Measurements from ENCODE around the gene ZNF300.

- TF ChIP-seq POLR2A (IDR thresholded peaks at IDR 0.05) (no peak), CTCF (IDR thresholded peaks at IDR 0.05) (no peak), EP300 (IDR thresholded peaks at IDR 0.05; ENCODE audit: low read depth) (no peak), POLR2AphosphoS5 (IDR thresholded peaks at IDR 0.05) (no peak)
These were observed 53.7 kb downstream of the ZNF300 start for GRCh38 chr5:150851039-150851438.

Data from transverse colon (tissue), 4 donors.